Heart right ventricle (tissue), 16 donors: ENCODE data around the gene TNS3. TPM values are rescaled to one million over a fixed set of nuclear protein-coding genes. Genes with fewer than 3 reads are reported as not detected.

Experiments
- ATAC-seq, 8 donors: fragments of 200-7000 bp; cut with Tn5 transposase; one replicate each; pipeline ENCODE4 v1.9.1; 2020; ENCODE audit warnings: mild to moderate bottlenecking in 8 of 8, moderate library complexity in 8 of 8, moderate number of reproducible peaks in 1 of 8
- DNase-seq, 2 donors: peaks; one replicate each; pipeline ENCODE4 v3.0.0-alpha.2; 2020
- H3K27ac ChIP-seq, 10 donors: fragments of 200-600 bp; sonication (generic) in 2 of 10; one replicate each; pipeline versions ENCODE4 v1.5.0 to v1.8.0; 2020 to 2022; ENCODE audit warnings: mild to moderate bottlenecking in 3 of 10
- H3K27me3 ChIP-seq, 7 donors: fragments of 200-600 bp; one replicate each; pipeline ENCODE4 v1.8.0; 2021 to 2022; ENCODE audit warnings: mild to moderate bottlenecking in 2 of 7
- H3K36me3 ChIP-seq, 9 donors: fragments of 200-600 bp; sonication (generic) in 1 of 9; one replicate each; pipeline versions ENCODE4 v1.5.0 to v1.8.0; 2020 to 2022; ENCODE audit warnings: mild to moderate bottlenecking in 2 of 9
- H3K4me1 ChIP-seq, 9 donors: fragments of 200-600 bp; sonication (generic) in 1 of 9; one replicate each; pipeline versions ENCODE4 v1.5.0 to v1.8.0; 2020 to 2022; ENCODE audit warnings: mild to moderate bottlenecking in 4 of 9
- H3K4me3 ChIP-seq, 10 donors: fragments of 200-600 bp; sonication (generic) in 2 of 10; one replicate each; pipeline versions ENCODE4 v1.5.0 to v1.8.0; 2020 to 2022; ENCODE audit warnings: mild to moderate bottlenecking in 7 of 10, moderate library complexity in 2 of 10
- H3K9me3 ChIP-seq, 11 donors: fragments of 200-600 bp in 10 of 11; sonication (generic) in 2 of 11; one replicate each; pipeline versions ENCODE4 v1.5.0 to v1.8.0; 2013 to 2022; ENCODE audit warnings: mild to moderate bottlenecking in 2 of 11, control low read depth in 1 of 11, moderate library complexity in 1 of 11
- CTCF ChIP-seq, 9 donors: fragments of 200-600 bp; sonication (generic) in 2 of 9; IDR thresholded peaks; one replicate each; pipeline versions ENCODE4 v1.5.0 to v1.8.0; 2021 to 2022; ENCODE audit warnings: antibody characterized with exemption in 9 of 9, mild to moderate bottlenecking in 5 of 9, moderate library complexity in 1 of 9
- WGBS, 2 donors: extraction: QIAGEN DNeasy Blood & Tissue Kit; methylation state at CpG; one replicate each; pipeline ENCODE4 v1.1.7; 2013; ENCODE audit warnings: inconsistent platforms in 1 of 2; 5-methylcytosine and 5-hydroxymethylcytosine counted together
- intact Hi-C, 10 donors: fragments of 100-400 bp; cut with DNase I; formaldehyde crosslinking; loops; one replicate each; pipeline versions ENCODE4 v1.11.1 to v1.14.2; 2022
- polyA plus RNA-seq, 2 donors: library from polyadenylated mRNA; stranded (reverse); fragments of 200-250 nt; gene quantifications; one replicate each; pipeline ENCODE4 v1.2.3, GENCODE V29; 2013
- total RNA-seq, 10 donors: library from RNA; stranded (reverse); fragmentation: NEBNext Ultra II Directional in 3 of 10; extraction: Animal tissue kit (Norgen Biotek cat#: 25700) in 3 of 10; gene quantifications; one replicate each; pipeline versions ENCODE4 v1.2.1 to v1.2.4, GENCODE V29; 2021 to 2023
- donor health status: Arrhythmogenic right ventricular cardiomyopathy.
- donor health status: ischemic (EF 13 %, LVEDD 7.1; RV severe dilation, severe dysfunction).
- donor health status: healthy with polysubstance abuse.
- donor health status: DM: no; HTN: yes; CAD: no.
- donor health status: DM: no; HTN: no; CAD: no.
- donor health status: ischemic (EF 25% LVEDD 6.9; RV normal size, moderate dysfunction).
- donor health status: ischemic (EF 25% LVEDD 5.7; RV mildly dilated, moderate dysfunction).
- donor health status: healthy.
- donor health status: DM: yes; HTN: yes; CAD: no.
- donor health status: Ischemic cardiomyopathy.
- donor health status: ischemic (EF 35%, LVEDD 5.7; RV mildly dilated, moderate dysfunction).
- donor health status: nonischemic (EF 11% LVEDD 7.7; RV severe dilation, severe dysfunction).
- donor health status: DM: yes; HTN: yes; CAD: no.
- donor health status: PGD.
- donor health status: ischemic (EF 29% LVEDD 5.4; RV normal size, mild dysfunction).
- donor health status: nonischemic (EF 23%, LVEDD 6.1; RV moderate dilation, normal function).

Gene TNS3
- total and polyA plus RNA-seq, 12 donors: 6.7 to 74.2 (median 34.0) TPM

- 95 to 97% methylated on average over 9 of the region's 9 CpGs for WGBS, 2 donors
- H3K27ac ChIP-seq: peak overlapping the region in 6 of 10 donors; percentile 58 to 82 (median 72)
- intact Hi-C loops: no loop called here
These were observed 117.6 kb downstream of the TNS3 start for GRCh38 chr7:47464266-47464665.

GRCh38 chr7:47461746-47462145 is 120.2 kb downstream of the TNS3 start:
- DNase-seq (no peak), ATAC-seq (no peak)
- no peaks in the 10 kb centered on the region for H3K27me3 ChIP-seq
- H3K4me1 ChIP-seq: peaks cover 13 to 70% (median 46%) of the 10 kb centered on the region in 9 donors
- H3K27ac ChIP-seq: peak overlapping the region in 6 of 10 donors; percentile 1 to 72 (median 62)
- H3K36me3 ChIP-seq: peaks cover 0 to 7% (median 0%) of the 10 kb centered on the region in 9 donors
- H3K4me3 ChIP-seq: no peak overlapping the region
- H3K9me3 ChIP-seq: no peaks in the 10 kb centered on the region
- TF ChIP-seq CTCF (IDR thresholded peaks at IDR 0.05): no peak
- 95 to 96% methylated on average over 4 of the region's 4 CpGs for WGBS, 2 donors
- intact Hi-C loops: no loop called here

More at GRCh38 chr7:47464266-47464665, 117.6 kb downstream of the TNS3 start:
- Histone ChIP-seq H3K36me3 (peaks cover 0 to 7% (median 0%) of the 10 kb centered on the region in 9 donors), H3K9me3 (no peaks in the 10 kb centered on the region), H3K27me3 (no peaks in the 10 kb centered on the region), H3K4me3 (no peak overlapping the region), H3K4me1 (peaks cover 7 to 60% (median 35%) of the 10 kb centered on the region in 9 donors)
- ATAC-seq: no peak
- no peak for DNase-seq
- no peak for TF ChIP-seq CTCF (IDR thresholded peaks at IDR 0.05)

GRCh38 chr7:47461161-47461560 is 120.8 kb downstream of the TNS3 start:
- no peak for TF ChIP-seq CTCF (IDR thresholded peaks at IDR 0.05)
- H3K27me3 ChIP-seq: no peaks in the 10 kb centered on the region
- H3K4me3 ChIP-seq: no peak overlapping the region
- WGBS, 2 donors: 34 to 38% methylated on average over 4 of the region's 4 CpGs
- intact Hi-C loops: no loop called here
- peak; percentile 74 to 89 (median 79) for ATAC-seq
- H3K9me3 ChIP-seq: no peaks in the 10 kb centered on the region
- H3K27ac ChIP-seq: peak overlapping the region in 8 of 10 donors; percentile 1 to 72 (median 53)
- H3K4me1 ChIP-seq: peaks cover 13 to 65% (median 46%) of the 10 kb centered on the region in 9 donors
- peaks cover 0 to 7% (median 0%) of the 10 kb centered on the region in 9 donors for H3K36me3 ChIP-seq
- DNase-seq: peak; percentile 79 to 81

- no peaks in the 10 kb centered on the region for H3K27me3 ChIP-seq
- H3K36me3 ChIP-seq: peaks cover 0 to 7% (median 0%) of the 10 kb centered on the region in 9 donors
- peak overlapping the region in 8 of 10 donors; percentile 1 to 72 (median 53) for H3K27ac ChIP-seq
- WGBS, 2 donors: 77 to 83% methylated on average over 11 of the region's 11 CpGs
- H3K9me3 ChIP-seq: no peaks in the 10 kb centered on the region
- no peak overlapping the region for H3K4me3 ChIP-seq
- intact Hi-C loops: no loop called here
- ATAC-seq (no peak), DNase-seq (no peak)
- no peak for TF ChIP-seq CTCF (IDR thresholded peaks at IDR 0.05)
- H3K4me1 ChIP-seq: peaks cover 13 to 59% (median 46%) of the 10 kb centered on the region in 9 donors
These were observed 121.5 kb downstream of the TNS3 start for GRCh38 chr7:47460251-47460989.
